Upper lobe of left lung (tissue), 4 donors: ENCODE measurements around the gene INTS4.
"Not testable (repeated sequence)": the region's sequence is repeated elsewhere in the genome, so short reads cannot be mapped to it uniquely, and the experiment has no call there.

Experiments
- POLR2A ChIP-seq, 4 donors: fragments of 450-650 bp; IDR thresholded peaks; one replicate each; pipeline ENCODE4 v1.5.1; 2016 to 2017; ENCODE audit warnings: antibody characterized with exemption in 4 of 4, mild to moderate bottlenecking in 2 of 4
- TF ChIP-seq, protein P1 (sequence below), 6 experiments: fragments of 450-650 bp in 4 of 6; fragments of 200-600 bp in 2 of 6; sonication (generic) in 2 of 6; IDR thresholded peaks; one replicate each; pipeline ENCODE4 v1.5.1; 2016 to 2019; ENCODE audit warnings: antibody characterized with exemption in 6 of 6

DNA sequence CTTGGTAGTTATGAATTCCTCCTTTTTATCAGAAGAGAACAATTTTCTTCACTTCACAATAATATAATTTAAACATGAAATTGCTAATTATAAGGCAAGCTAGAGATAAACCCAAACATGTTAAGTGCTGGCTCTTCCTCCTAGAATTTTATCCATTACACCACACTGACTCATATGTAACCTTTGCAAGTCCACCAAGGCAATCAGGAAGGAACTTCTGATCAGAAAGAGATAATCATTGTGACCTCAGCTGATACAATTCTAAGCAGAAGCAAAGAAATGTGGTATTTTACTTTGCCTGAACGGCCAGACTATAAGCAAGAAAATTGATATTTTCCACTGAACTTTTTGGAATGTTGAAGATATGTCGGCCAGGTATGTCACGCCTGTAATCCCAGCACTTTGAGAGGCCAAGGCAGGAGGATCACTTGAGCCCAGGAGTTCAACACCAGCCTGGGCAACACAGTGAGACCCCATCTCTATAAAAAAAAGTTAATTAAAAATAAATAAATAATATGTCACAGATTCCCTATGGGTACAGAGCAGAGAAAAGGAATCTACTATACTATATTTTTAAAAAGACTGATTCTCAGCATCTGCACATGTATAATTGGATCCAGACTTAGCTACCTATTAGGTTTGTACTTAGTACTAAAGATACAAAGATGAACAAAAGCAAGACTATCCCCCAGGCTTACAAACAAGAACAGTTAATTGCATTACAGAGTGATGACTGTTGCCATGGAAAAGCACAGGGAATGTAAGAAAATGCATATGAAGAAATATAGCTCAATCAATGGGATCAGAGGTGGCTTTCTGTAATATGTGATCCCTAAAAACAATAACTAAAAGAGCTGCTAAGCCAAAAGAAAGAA, 63.9 kb downstream of the INTS4 start:
- TF ChIP-seq POLR2A (IDR thresholded peaks at IDR 0.05) = not testable (repeated sequence)
- TF ChIP-seq, protein P1, sequence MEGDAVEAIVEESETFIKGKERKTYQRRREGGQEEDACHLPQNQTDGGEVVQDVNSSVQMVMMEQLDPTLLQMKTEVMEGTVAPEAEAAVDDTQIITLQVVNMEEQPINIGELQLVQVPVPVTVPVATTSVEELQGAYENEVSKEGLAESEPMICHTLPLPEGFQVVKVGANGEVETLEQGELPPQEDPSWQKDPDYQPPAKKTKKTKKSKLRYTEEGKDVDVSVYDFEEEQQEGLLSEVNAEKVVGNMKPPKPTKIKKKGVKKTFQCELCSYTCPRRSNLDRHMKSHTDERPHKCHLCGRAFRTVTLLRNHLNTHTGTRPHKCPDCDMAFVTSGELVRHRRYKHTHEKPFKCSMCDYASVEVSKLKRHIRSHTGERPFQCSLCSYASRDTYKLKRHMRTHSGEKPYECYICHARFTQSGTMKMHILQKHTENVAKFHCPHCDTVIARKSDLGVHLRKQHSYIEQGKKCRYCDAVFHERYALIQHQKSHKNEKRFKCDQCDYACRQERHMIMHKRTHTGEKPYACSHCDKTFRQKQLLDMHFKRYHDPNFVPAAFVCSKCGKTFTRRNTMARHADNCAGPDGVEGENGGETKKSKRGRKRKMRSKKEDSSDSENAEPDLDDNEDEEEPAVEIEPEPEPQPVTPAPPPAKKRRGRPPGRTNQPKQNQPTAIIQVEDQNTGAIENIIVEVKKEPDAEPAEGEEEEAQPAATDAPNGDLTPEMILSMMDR (IDR thresholded peaks at IDR 0.05) = not testable (repeated sequence)
